ENCODE data around the gene PHKG1. TPM values are rescaled to one million over a fixed set of nuclear protein-coding genes. Genes with fewer than 3 reads are reported as not detected.

Gene PHKG1
- total RNA-seq, 3 donors from 2014 or later = 2.6 to 4.3 (median 2.8) TPM

DNA sequence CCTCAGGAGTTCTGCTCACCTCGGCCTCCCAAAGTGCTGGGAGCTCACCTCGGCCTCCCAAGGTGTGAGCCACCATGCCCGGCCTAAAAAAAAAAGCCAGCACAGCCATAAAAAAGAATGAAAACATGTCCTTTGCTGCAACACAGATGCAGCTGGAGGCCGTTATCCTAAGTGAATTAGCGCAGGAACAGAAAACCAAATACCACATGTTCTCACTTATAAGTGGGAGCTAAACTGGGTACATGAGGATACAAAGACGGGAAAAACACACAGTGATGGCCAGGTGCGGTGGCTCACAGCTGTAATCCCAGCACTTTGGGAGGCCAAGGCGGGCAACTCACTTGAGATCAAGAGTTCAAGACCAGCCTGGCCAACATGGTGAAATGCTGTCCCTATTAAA, 62.4 kb downstream of the PHKG1 start:
- no peak for TF ChIP-seq POLR2A (IDR thresholded peaks at IDR 0.05)
- TF ChIP-seq, protein P1, sequence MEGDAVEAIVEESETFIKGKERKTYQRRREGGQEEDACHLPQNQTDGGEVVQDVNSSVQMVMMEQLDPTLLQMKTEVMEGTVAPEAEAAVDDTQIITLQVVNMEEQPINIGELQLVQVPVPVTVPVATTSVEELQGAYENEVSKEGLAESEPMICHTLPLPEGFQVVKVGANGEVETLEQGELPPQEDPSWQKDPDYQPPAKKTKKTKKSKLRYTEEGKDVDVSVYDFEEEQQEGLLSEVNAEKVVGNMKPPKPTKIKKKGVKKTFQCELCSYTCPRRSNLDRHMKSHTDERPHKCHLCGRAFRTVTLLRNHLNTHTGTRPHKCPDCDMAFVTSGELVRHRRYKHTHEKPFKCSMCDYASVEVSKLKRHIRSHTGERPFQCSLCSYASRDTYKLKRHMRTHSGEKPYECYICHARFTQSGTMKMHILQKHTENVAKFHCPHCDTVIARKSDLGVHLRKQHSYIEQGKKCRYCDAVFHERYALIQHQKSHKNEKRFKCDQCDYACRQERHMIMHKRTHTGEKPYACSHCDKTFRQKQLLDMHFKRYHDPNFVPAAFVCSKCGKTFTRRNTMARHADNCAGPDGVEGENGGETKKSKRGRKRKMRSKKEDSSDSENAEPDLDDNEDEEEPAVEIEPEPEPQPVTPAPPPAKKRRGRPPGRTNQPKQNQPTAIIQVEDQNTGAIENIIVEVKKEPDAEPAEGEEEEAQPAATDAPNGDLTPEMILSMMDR (IDR thresholded peaks at IDR 0.05) = no peak
- TF ChIP-seq POLR2AphosphoS5 (IDR thresholded peaks at IDR 0.05) = no peak
- DNase-seq (ENCODE audit: low spot score in 2 of 2) = no peak
- no peaks in the 10 kb centered on the region for H3K27me3 ChIP-seq
- intact Hi-C loops (cut with DNase I; ENCODE audit: low total_unique reads) = no loop called here
- no peak overlapping the region for H3K4me3 ChIP-seq
- H3K9me3 ChIP-seq = no peaks in the 10 kb centered on the region
- H3K36me3 ChIP-seq = no peaks in the 10 kb centered on the region
- H3K4me1 ChIP-seq = no peaks in the 10 kb centered on the region
- H3K27ac ChIP-seq = no peak overlapping the region

Other genes starting within 250 kb of the PHKG1 start
- not detected for gene SEPTIN14, start 230.2 kb downstream of the PHKG1 start, total RNA-seq
- 1 to 10 TPM; 2.6 to 5.8 (median 4.2) TPM for gene ZNF713, start 205.5 kb downstream of the PHKG1 start, total RNA-seq
- 10 to 100 TPM in 1 of 3 donors, 1 to 10 TPM in 2; 6.9 to 10.4 (median 9.2) TPM for gene MRPS17, start 141.1 kb downstream of the PHKG1 start, total RNA-seq
- gene NIPSNAP2, start 128.4 kb downstream of the PHKG1 start, total RNA-seq = 100 to 1,000 TPM in 1 of 3 donors, 10 to 100 TPM in 2; 79.8 to 128 (median 87.2) TPM
- 10 to 100 TPM; 11.4 to 17.7 (median 14.4) TPM for gene PSPH, start 41.5 kb downstream of the PHKG1 start, total RNA-seq
- 100 to 1,000 TPM in 2 of 3 donors, 10 to 100 TPM in 1; 75.7 to 137 (median 112) TPM for gene CCT6A, start 41.2 kb downstream of the PHKG1 start, total RNA-seq
- 100 to 1,000 TPM; 123 to 131 (median 127) TPM for gene SUMF2, start 28.7 kb downstream of the PHKG1 start, total RNA-seq
- gene CHCHD2, start 13.5 kb upstream of the PHKG1 start, total RNA-seq = 100 to 1,000 TPM; 327 to 371 (median 363) TPM
- 10 to 100 TPM in 1 of 3 donors, 1 to 10 TPM in 1, not detected in 1; 5.2 to 10.1 TPM for gene NUPR2, start 23.5 kb upstream of the PHKG1 start, total RNA-seq

All from breast epithelium (tissue), 4 donors.